ENCODE measurements around the gene CHMP5.

CHMP5 gene

GRCh38 chr9:33256236-33256635, 8.6 kb upstream of the CHMP5 start:
- no CpG with 5 or more reads among the region's 2 CpGs for WGBS (ENCODE audit: insufficient coverage, insufficient read length)
- no peak overlapping the region for H3K27ac ChIP-seq (ENCODE audit: low read length)
- no peak for DNase-seq (ENCODE audit: low read depth, low spot score)
- H3K36me3 ChIP-seq (ENCODE audit: control insufficient read depth, insufficient read depth, low read length) = peaks cover 33% of the 10 kb centered on the region
- H3K4me1 ChIP-seq (ENCODE audit: control insufficient read depth, insufficient read depth, low read length) = no peaks in the 10 kb centered on the region
- H3K9me3 ChIP-seq (ENCODE audit: control insufficient read depth, insufficient read depth, low read length) = no peaks in the 10 kb centered on the region
- no peak overlapping the region for H3K4me3 ChIP-seq (ENCODE audit: low read length)
- H3K27me3 ChIP-seq (ENCODE audit: control insufficient read depth, insufficient read depth, low read length) = no peaks in the 10 kb centered on the region; the same call in 1 of the 2 replicates

DNA sequence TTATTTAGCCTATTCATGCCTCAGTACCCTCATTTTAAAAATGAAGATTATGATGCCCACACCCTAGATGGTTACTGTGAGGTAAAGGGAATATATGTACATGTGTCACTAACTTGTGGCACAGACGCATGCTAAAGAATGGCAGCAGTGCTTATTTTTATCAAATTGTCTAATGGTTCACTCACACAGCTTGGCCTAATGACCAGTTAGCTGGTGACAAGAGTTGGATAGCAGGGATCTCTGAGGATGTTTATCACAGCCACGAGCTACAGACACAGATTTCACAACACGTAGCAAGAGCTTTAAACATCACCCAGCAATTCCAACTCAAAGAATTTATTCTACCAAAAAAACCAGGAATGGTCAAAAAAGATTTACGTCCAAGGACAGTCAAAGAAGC, 7.6 kb upstream of the CHMP5 start:
- Histone ChIP-seq H3K4me1 (ENCODE audit: control insufficient read depth, insufficient read depth, low read length) (no peaks in the 10 kb centered on the region), H3K36me3 (ENCODE audit: control insufficient read depth, insufficient read depth, low read length) (peaks cover 33% of the 10 kb centered on the region), H3K27ac (ENCODE audit: low read length) (no peak overlapping the region), H3K27me3 (ENCODE audit: control insufficient read depth, insufficient read depth, low read length) (no peaks in the 10 kb centered on the region; the same call in 1 of the 2 replicates), H3K9me3 (ENCODE audit: control insufficient read depth, insufficient read depth, low read length) (no peaks in the 10 kb centered on the region), H3K4me3 (ENCODE audit: low read length) (no peak overlapping the region)
- WGBS (ENCODE audit: insufficient coverage, insufficient read length) = no CpG with 5 or more reads among the region's 4 CpGs
- no peak for DNase-seq (ENCODE audit: low read depth, low spot score)

DNA sequence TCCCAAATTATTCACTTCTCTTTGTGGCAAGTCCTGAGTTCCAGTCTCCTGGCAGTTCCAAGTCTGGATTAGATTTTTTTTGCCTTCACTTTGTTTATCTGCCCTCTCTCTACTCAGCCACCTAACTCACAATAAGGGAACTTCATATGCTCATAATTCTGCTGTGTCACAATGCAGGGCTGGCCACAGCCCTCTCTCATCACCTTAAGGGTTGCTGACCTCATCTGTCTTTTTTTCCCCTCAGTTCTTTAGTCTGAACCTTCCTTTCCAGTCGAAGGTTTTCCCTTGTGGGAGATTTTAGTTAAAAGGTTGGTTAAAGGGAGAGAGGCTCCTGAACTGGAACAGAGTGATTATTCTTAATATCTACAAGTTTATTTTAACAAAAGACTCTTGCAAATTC, 4.5 kb upstream of the CHMP5 start:
- H3K9me3 ChIP-seq (ENCODE audit: control insufficient read depth, insufficient read depth, low read length) = no peaks in the 10 kb centered on the region
- no peak for DNase-seq (ENCODE audit: low read depth, low spot score)
- peaks cover 4% of the 10 kb centered on the region; the same call in 1 of the 2 replicates for H3K4me1 ChIP-seq (ENCODE audit: control insufficient read depth, insufficient read depth, low read length)
- no peak overlapping the region for H3K4me3 ChIP-seq (ENCODE audit: low read length)
- no CpG with 5 or more reads among the region's 1 CpG for WGBS (ENCODE audit: insufficient coverage, insufficient read length)
- peaks cover 20% of the 10 kb centered on the region for H3K36me3 ChIP-seq (ENCODE audit: control insufficient read depth, insufficient read depth, low read length)
- H3K27ac ChIP-seq (ENCODE audit: low read length) = no peak overlapping the region
- no peaks in the 10 kb centered on the region for H3K27me3 ChIP-seq (ENCODE audit: control insufficient read depth, insufficient read depth, low read length)

GRCh38 chr9:33263131-33264002, 1.5 kb upstream of the CHMP5 start:
- Histone ChIP-seq H3K4me1 (ENCODE audit: control insufficient read depth, insufficient read depth, low read length) (peaks cover 6% of the 10 kb centered on the region; the same call in 1 of the 2 replicates), H3K27me3 (ENCODE audit: control insufficient read depth, insufficient read depth, low read length) (no peaks in the 10 kb centered on the region), H3K9me3 (ENCODE audit: control insufficient read depth, insufficient read depth, low read length) (no peaks in the 10 kb centered on the region), H3K36me3 (ENCODE audit: control insufficient read depth, insufficient read depth, low read length) (peaks cover 6% of the 10 kb centered on the region; the same call in 1 of the 2 replicates), H3K4me3 (ENCODE audit: low read length) (peak overlapping the region; percentile 59), H3K27ac (ENCODE audit: low read length) (no peak overlapping the region)
- no CpG with 5 or more reads among the region's 25 CpGs for WGBS (ENCODE audit: insufficient coverage, insufficient read length)
- DNase-seq (ENCODE audit: low read depth, low spot score) = no peak

GRCh38 chr9:33264003-33264472, 811 bp upstream of the CHMP5 start:
- DNase-seq (ENCODE audit: low read depth, low spot score) = no peak
- Histone ChIP-seq H3K4me1 (ENCODE audit: control insufficient read depth, insufficient read depth, low read length) (peaks cover 6% of the 10 kb centered on the region; the same call in 1 of the 2 replicates), H3K4me3 (ENCODE audit: low read length) (peak overlapping the region; percentile 59), H3K36me3 (ENCODE audit: control insufficient read depth, insufficient read depth, low read length) (peaks cover 6% of the 10 kb centered on the region; the same call in 1 of the 2 replicates), H3K27me3 (ENCODE audit: control insufficient read depth, insufficient read depth, low read length) (no peaks in the 10 kb centered on the region), H3K27ac (ENCODE audit: low read length) (no peak overlapping the region), H3K9me3 (ENCODE audit: control insufficient read depth, insufficient read depth, low read length) (no peaks in the 10 kb centered on the region)
- WGBS (ENCODE audit: insufficient coverage, insufficient read length) = no CpG with 5 or more reads among the region's 37 CpGs

- WGBS (ENCODE audit: insufficient coverage, insufficient read length) = no CpG with 5 or more reads among the region's 13 CpGs
- no peaks in the 10 kb centered on the region for H3K27me3 ChIP-seq (ENCODE audit: control insufficient read depth, insufficient read depth, low read length)
- no peaks in the 10 kb centered on the region for H3K9me3 ChIP-seq (ENCODE audit: control insufficient read depth, insufficient read depth, low read length)
- no peak for DNase-seq (ENCODE audit: low read depth, low spot score)
- H3K27ac ChIP-seq (ENCODE audit: low read length) = no peak overlapping the region
- H3K4me1 ChIP-seq (ENCODE audit: control insufficient read depth, insufficient read depth, low read length) = peaks cover 6% of the 10 kb centered on the region; the same call in 1 of the 2 replicates
- peak overlapping the region; percentile 86; the same call in 1 of the 2 replicates for H3K4me3 ChIP-seq (ENCODE audit: low read length)
- peaks cover under 1% of the 10 kb centered on the region; the same call in 1 of the 2 replicates for H3K36me3 ChIP-seq (ENCODE audit: control insufficient read depth, insufficient read depth, low read length)
These were observed 489 bp downstream of the CHMP5 start for GRCh38 chr9:33265211-33265865.

GRCh38 chr9:33267151-33267767, 2.4 kb downstream of the CHMP5 start:
- Histone ChIP-seq H3K4me1 (ENCODE audit: control insufficient read depth, insufficient read depth, low read length) (peaks cover 6% of the 10 kb centered on the region; the same call in 1 of the 2 replicates), H3K9me3 (ENCODE audit: control insufficient read depth, insufficient read depth, low read length) (no peaks in the 10 kb centered on the region), H3K36me3 (ENCODE audit: control insufficient read depth, insufficient read depth, low read length) (peaks cover 5% of the 10 kb centered on the region; the same call in 1 of the 2 replicates), H3K27ac (ENCODE audit: low read length) (no peak overlapping the region), H3K27me3 (ENCODE audit: control insufficient read depth, insufficient read depth, low read length) (no peaks in the 10 kb centered on the region), H3K4me3 (ENCODE audit: low read length) (no peak overlapping the region)
- DNase-seq (ENCODE audit: low read depth, low spot score) = no peak

GRCh38 chr9:33270146-33270545, 5.3 kb downstream of the CHMP5 start:
- Histone ChIP-seq H3K4me3 (ENCODE audit: low read length) (no peak overlapping the region), H3K27ac (ENCODE audit: low read length) (no peak overlapping the region), H3K9me3 (ENCODE audit: control insufficient read depth, insufficient read depth, low read length) (no peaks in the 10 kb centered on the region), H3K4me1 (ENCODE audit: control insufficient read depth, insufficient read depth, low read length) (0 out of 2 replicates have a peak, but pooled peaks cover 4% of the 10 kb centered on the region), H3K27me3 (ENCODE audit: control insufficient read depth, insufficient read depth, low read length) (no peaks in the 10 kb centered on the region), H3K36me3 (ENCODE audit: control insufficient read depth, insufficient read depth, low read length) (peaks cover 5% of the 10 kb centered on the region; the same call in 1 of the 2 replicates)
- DNase-seq (ENCODE audit: low read depth, low spot score) = no peak
- WGBS (ENCODE audit: insufficient coverage, insufficient read length) = no CpG with 5 or more reads among the region's 3 CpGs

GRCh38 chr9:33272061-33272460, 7.2 kb downstream of the CHMP5 start:
- no CpG with 5 or more reads among the region's 1 CpG for WGBS (ENCODE audit: insufficient coverage, insufficient read length)
- H3K4me3 ChIP-seq (ENCODE audit: low read length) = no peak overlapping the region
- H3K27ac ChIP-seq (ENCODE audit: low read length) = no peak overlapping the region
- H3K4me1 ChIP-seq (ENCODE audit: control insufficient read depth, insufficient read depth, low read length) = no peaks in the 10 kb centered on the region
- peaks cover 10% of the 10 kb centered on the region for H3K36me3 ChIP-seq (ENCODE audit: control insufficient read depth, insufficient read depth, low read length)
- H3K27me3 ChIP-seq (ENCODE audit: control insufficient read depth, insufficient read depth, low read length) = no peaks in the 10 kb centered on the region
- DNase-seq (ENCODE audit: low read depth, low spot score) = no peak
- H3K9me3 ChIP-seq (ENCODE audit: control insufficient read depth, insufficient read depth, low read length) = no peaks in the 10 kb centered on the region

- H3K9me3 ChIP-seq (ENCODE audit: control insufficient read depth, insufficient read depth, low read length) = no peaks in the 10 kb centered on the region
- H3K27me3 ChIP-seq (ENCODE audit: control insufficient read depth, insufficient read depth, low read length) = no peaks in the 10 kb centered on the region
- no peaks in the 10 kb centered on the region for H3K4me1 ChIP-seq (ENCODE audit: control insufficient read depth, insufficient read depth, low read length)
- DNase-seq (ENCODE audit: low read depth, low spot score) = no peak
- no peak overlapping the region for H3K27ac ChIP-seq (ENCODE audit: low read length)
- peaks cover 17% of the 10 kb centered on the region for H3K36me3 ChIP-seq (ENCODE audit: control insufficient read depth, insufficient read depth, low read length)
- no CpG with 5 or more reads among the region's 3 CpGs for WGBS (ENCODE audit: insufficient coverage, insufficient read length)
- H3K4me3 ChIP-seq (ENCODE audit: low read length) = no peak overlapping the region
These were observed 8.6 kb downstream of the CHMP5 start for GRCh38 chr9:33273266-33273971.
